GM19035 (cell line): ENCODE measurements around the gene FAM187B.
"Not testable (repeated sequence)": the region's sequence is repeated elsewhere in the genome, so short reads cannot be mapped to it uniquely, and the experiment has no call there.

Source experiments
- ATAC-seq: cut with Tn5 transposase; IDR thresholded peaks from one replicate; pipeline ENCODE4 v1.9.1; 2021; ENCODE audit not compliant: unreplicated experiment

The FAM187B gene

GRCh38 chr19:35262101-35262761 lies 33.7 kb upstream of the FAM187B start:
- no peak for ATAC-seq

GRCh38 chr19:35261356-35262100 lies 33.0 kb upstream of the FAM187B start:
- no peak for ATAC-seq

- no peak for ATAC-seq
Observed at GRCh38 chr19:35260694-35261304, 32.3 kb upstream of the FAM187B start.

- no peak for ATAC-seq
Observed at GRCh38 chr19:35257113-35257461, 28.5 kb upstream of the FAM187B start.

GRCh38 chr19:35256566-35256965 lies 28.0 kb upstream of the FAM187B start:
- no peak for ATAC-seq

- no peak for ATAC-seq
Observed at GRCh38 chr19:35254341-35255297, 26.1 kb upstream of the FAM187B start.

- ATAC-seq: no peak
Observed at GRCh38 chr19:35253316-35254286, 25.1 kb upstream of the FAM187B start.

GRCh38 chr19:35251456-35251855 lies 22.9 kb upstream of the FAM187B start:
- no peak for ATAC-seq

GRCh38 chr19:35249848-35250711 lies 21.5 kb upstream of the FAM187B start:
- no peak for ATAC-seq

- no peak for ATAC-seq
Observed at GRCh38 chr19:35249146-35249847, 20.8 kb upstream of the FAM187B start.

- ATAC-seq: peak; percentile 72
Observed at GRCh38 chr19:35248310-35249145, 20.0 kb upstream of the FAM187B start, which contains the start of gene LSR. Gene LSR, plus strand, starts transcription at chr19:35249002. Its CDS starts 21 bp downstream, at chr19:35249023.

GRCh38 chr19:35247526-35248309 lies 19.2 kb upstream of the FAM187B start:
- peak; percentile 45 for ATAC-seq

- no peak for ATAC-seq
Observed at GRCh38 chr19:35246466-35247092, 18.0 kb upstream of the FAM187B start.

- no peak for ATAC-seq
Observed at GRCh38 chr19:35241417-35241816, 12.9 kb upstream of the FAM187B start.

GRCh38 chr19:35240327-35240726 lies 11.8 kb upstream of the FAM187B start:
- ATAC-seq: no peak

GRCh38 chr19:35239597-35239996 lies 11.1 kb upstream of the FAM187B start:
- ATAC-seq: not testable (repeated sequence)
